Activated T-cell treated with anti-CD3 and anti-CD28 coated beads, Interleukin-2, amount 50 U/mL, for 72 hours (primary cell): Measurements from ENCODE around the gene LMO4. TPM values are rescaled to one million over a fixed set of nuclear protein-coding genes. Genes with fewer than 3 reads are reported as not detected.

ENCODE experiments used
- ATAC-seq, 2 donors: fragments of 150-1000 bp; cut with Tn5 transposase; replicated peaks in 1 of 2; 2 replicates each; pipeline ENCODE4 v1.10.0; 2021; ENCODE audit warnings: moderate library complexity in 2 of 2, mild to moderate bottlenecking in 1 of 2
- DNase-seq, 2 donors: peaks; one replicate each; pipeline ENCODE4 v3.0.0; 2021 to 2022; ENCODE audit warnings: mixed read lengths in 1 of 2
- H3K27ac Mint-ChIP-seq: one replicate; pipeline ENCODE4 v1.8.0; 2022; ENCODE audit warnings: mild to moderate bottlenecking, moderate library complexity, mixed read lengths
- H3K27me3 Mint-ChIP-seq: one replicate; pipeline ENCODE4 v1.8.0; 2022; ENCODE audit warnings: low read depth, mixed read lengths
- H3K36me3 Mint-ChIP-seq, 2 donors: one replicate each; pipeline ENCODE4 v1.8.0; 2022; ENCODE audit warnings: mixed read lengths in 2 of 2, mild to moderate bottlenecking in 1 of 2; ENCODE audit not compliant: insufficient read depth in 2 of 2
- H3K4me1 Mint-ChIP-seq: one replicate; pipeline ENCODE4 v1.8.0; 2022; ENCODE audit warnings: low read depth, mixed read lengths
- H3K4me3 Mint-ChIP-seq, 2 donors: one replicate each; pipeline ENCODE4 v1.8.0; 2022; ENCODE audit warnings: mild to moderate bottlenecking in 2 of 2, mixed read lengths in 2 of 2, moderate library complexity in 2 of 2
- H3K9me3 Mint-ChIP-seq, 2 donors: one replicate each; pipeline ENCODE4 v1.8.0; 2022; ENCODE audit warnings: mixed read lengths in 2 of 2
- total RNA-seq, 2 donors: library from RNA; stranded (reverse); gene quantifications; one replicate each; pipeline ENCODE4 v1.2.3, GENCODE V29; 2022

Gene LMO4
- total RNA-seq, 2 donors from 2014 or later, result 28.9 to 31.8 TPM

GRCh38 chr1:87355894-87356293, 27.2 kb downstream of the LMO4 start:
- DNase-seq, result no peak
- peaks cover 0 to 2% of the 10 kb centered on the region in 2 donors for H3K9me3 Mint-ChIP-seq
- no peaks in the 10 kb centered on the region for H3K4me1 Mint-ChIP-seq
- ATAC-seq, result no peak
- no peak overlapping the region for H3K4me3 Mint-ChIP-seq
- no peak overlapping the region for H3K27ac Mint-ChIP-seq
- no peaks in the 10 kb centered on the region for H3K27me3 Mint-ChIP-seq
- no peaks in the 10 kb centered on the region for H3K36me3 Mint-ChIP-seq

- H3K4me1 Mint-ChIP-seq, result no peaks in the 10 kb centered on the region
- no peak for ATAC-seq
- H3K9me3 Mint-ChIP-seq, result peaks cover 0 to 2% of the 10 kb centered on the region in 2 donors
- H3K27ac Mint-ChIP-seq, result no peak overlapping the region
- H3K4me3 Mint-ChIP-seq, result no peak overlapping the region
- H3K27me3 Mint-ChIP-seq, result no peaks in the 10 kb centered on the region
- DNase-seq, result no peak
- H3K36me3 Mint-ChIP-seq, result no peaks in the 10 kb centered on the region
Measured at GRCh38 chr1:87356591-87356990, 27.9 kb downstream of the LMO4 start.

GRCh38 chr1:87358219-87358618, 29.5 kb downstream of the LMO4 start:
- peaks cover 6% of the 10 kb centered on the region for H3K4me1 Mint-ChIP-seq
- no peaks in the 10 kb centered on the region for H3K27me3 Mint-ChIP-seq
- no peak for DNase-seq
- no peak overlapping the region for H3K27ac Mint-ChIP-seq
- H3K9me3 Mint-ChIP-seq, result peaks cover 0 to 2% of the 10 kb centered on the region in 2 donors
- ATAC-seq, result peak in 1 of 2 donors; percentile 15
- H3K4me3 Mint-ChIP-seq, result no peak overlapping the region
- no peaks in the 10 kb centered on the region for H3K36me3 Mint-ChIP-seq

GRCh38 chr1:87359586-87359985, 30.9 kb downstream of the LMO4 start:
- Mint-ChIP-seq H3K36me3 (no peaks in the 10 kb centered on the region), H3K4me1 (peaks cover 6% of the 10 kb centered on the region), H3K9me3 (peaks cover 0 to 2% of the 10 kb centered on the region in 2 donors), H3K27me3 (no peaks in the 10 kb centered on the region), H3K27ac (no peak overlapping the region), H3K4me3 (no peak overlapping the region)
- ATAC-seq, result no peak
- DNase-seq, result no peak

GRCh38 chr1:87362063-87362833, 33.6 kb downstream of the LMO4 start:
- Mint-ChIP-seq H3K4me3 (no peak overlapping the region), H3K27ac (no peak overlapping the region), H3K9me3 (peaks cover 2 to 5% of the 10 kb centered on the region in 2 donors), H3K36me3 (no peaks in the 10 kb centered on the region), H3K4me1 (peaks cover 6% of the 10 kb centered on the region), H3K27me3 (no peaks in the 10 kb centered on the region)
- ATAC-seq, result peak; percentile 46 to 57
- DNase-seq, result no peak

GRCh38 chr1:87362834-87363426, 34.2 kb downstream of the LMO4 start:
- H3K27me3 Mint-ChIP-seq, result no peaks in the 10 kb centered on the region
- no peak for ATAC-seq
- H3K4me1 Mint-ChIP-seq, result peaks cover 6% of the 10 kb centered on the region
- H3K9me3 Mint-ChIP-seq, result peaks cover 2 to 5% of the 10 kb centered on the region in 2 donors
- no peaks in the 10 kb centered on the region for H3K36me3 Mint-ChIP-seq
- H3K27ac Mint-ChIP-seq, result no peak overlapping the region
- DNase-seq, result no peak
- no peak overlapping the region for H3K4me3 Mint-ChIP-seq

GRCh38 chr1:87367549-87367948, 38.9 kb downstream of the LMO4 start:
- Mint-ChIP-seq H3K4me1 (no peaks in the 10 kb centered on the region), H3K27me3 (no peaks in the 10 kb centered on the region), H3K27ac (no peak overlapping the region), H3K4me3 (no peak overlapping the region), H3K9me3 (peaks cover 3 to 4% of the 10 kb centered on the region in 2 donors), H3K36me3 (no peaks in the 10 kb centered on the region)
- no peak for DNase-seq
- ATAC-seq, result no peak

- peaks cover 3 to 4% of the 10 kb centered on the region in 2 donors for H3K9me3 Mint-ChIP-seq
- no peak overlapping the region for H3K4me3 Mint-ChIP-seq
- H3K27me3 Mint-ChIP-seq, result no peaks in the 10 kb centered on the region
- ATAC-seq, result no peak
- H3K27ac Mint-ChIP-seq, result no peak overlapping the region
- no peaks in the 10 kb centered on the region for H3K36me3 Mint-ChIP-seq
- H3K4me1 Mint-ChIP-seq, result no peaks in the 10 kb centered on the region
- DNase-seq, result no peak
Measured at GRCh38 chr1:87368907-87369306, 40.2 kb downstream of the LMO4 start.

GRCh38 chr1:87369736-87370478, 41.2 kb downstream of the LMO4 start:
- no peaks in the 10 kb centered on the region for H3K36me3 Mint-ChIP-seq
- H3K4me1 Mint-ChIP-seq, result no peaks in the 10 kb centered on the region
- no peaks in the 10 kb centered on the region for H3K27me3 Mint-ChIP-seq
- H3K4me3 Mint-ChIP-seq, result no peak overlapping the region
- no peak overlapping the region for H3K27ac Mint-ChIP-seq
- no peak for DNase-seq
- H3K9me3 Mint-ChIP-seq, result peaks cover 3 to 4% of the 10 kb centered on the region in 2 donors
- ATAC-seq, result no peak

GRCh38 chr1:87370544-87370943, 41.9 kb downstream of the LMO4 start:
- H3K36me3 Mint-ChIP-seq, result no peaks in the 10 kb centered on the region
- DNase-seq, result no peak
- ATAC-seq, result no peak
- H3K4me3 Mint-ChIP-seq, result no peak overlapping the region
- no peaks in the 10 kb centered on the region for H3K27me3 Mint-ChIP-seq
- no peaks in the 10 kb centered on the region for H3K4me1 Mint-ChIP-seq
- no peak overlapping the region for H3K27ac Mint-ChIP-seq
- peaks cover 3 to 4% of the 10 kb centered on the region in 2 donors for H3K9me3 Mint-ChIP-seq

- peaks cover 11 to 15% of the 10 kb centered on the region in 2 donors for H3K36me3 Mint-ChIP-seq
- no peak for ATAC-seq
- H3K4me1 Mint-ChIP-seq, result no peaks in the 10 kb centered on the region
- peaks cover 12 to 20% of the 10 kb centered on the region in 2 donors for H3K9me3 Mint-ChIP-seq
- peaks cover 7% of the 10 kb centered on the region for H3K27me3 Mint-ChIP-seq
- H3K27ac Mint-ChIP-seq, result no peak overlapping the region
- no peak for DNase-seq
- H3K4me3 Mint-ChIP-seq, result no peak overlapping the region
Measured at GRCh38 chr1:87379306-87379705, 50.6 kb downstream of the LMO4 start.

- no peak for ATAC-seq
- Mint-ChIP-seq H3K4me3 (no peak overlapping the region), H3K9me3 (no peaks in the 10 kb centered on the region), H3K4me1 (no peaks in the 10 kb centered on the region), H3K27me3 (peaks cover 12% of the 10 kb centered on the region), H3K36me3 (no peaks in the 10 kb centered on the region), H3K27ac (no peak overlapping the region)
- no peak for DNase-seq
Measured at GRCh38 chr1:87386217-87386790, 57.6 kb downstream of the LMO4 start.

- Mint-ChIP-seq H3K36me3 (no peaks in the 10 kb centered on the region), H3K27ac (no peak overlapping the region), H3K9me3 (no peaks in the 10 kb centered on the region), H3K27me3 (peaks cover 12% of the 10 kb centered on the region), H3K4me1 (no peaks in the 10 kb centered on the region), H3K4me3 (no peak overlapping the region)
- no peak for DNase-seq
- ATAC-seq, result no peak
Measured at GRCh38 chr1:87388411-87388810, 59.7 kb downstream of the LMO4 start.
